ENCODE results near the gene INAFM2. TPM values are rescaled to one million over a fixed set of nuclear protein-coding genes. Genes with fewer than 3 reads are reported as not detected.

The INAFM2 gene
- total RNA-seq, 1 donor from 2014 or later = 80.6 TPM

- Mint-ChIP-seq H3K27me3 (ENCODE audit: low read depth) (peaks cover 2% of the 10 kb centered on the region), H3K36me3 (ENCODE audit: low read depth) (no peaks in the 10 kb centered on the region), H3K4me3 (ENCODE audit: unreplicated experiment) (no peak overlapping the region), H3K4me1 (ENCODE audit: low read depth) (no peaks in the 10 kb centered on the region), H3K27ac (ENCODE audit: unreplicated experiment) (no peak overlapping the region), H3K9me3 (ENCODE audit: low read depth) (peaks cover 15% of the 10 kb centered on the region)
- DNase-seq (ENCODE audit: low spot score) = peak; percentile 75
- TF ChIP-seq, protein P1, sequence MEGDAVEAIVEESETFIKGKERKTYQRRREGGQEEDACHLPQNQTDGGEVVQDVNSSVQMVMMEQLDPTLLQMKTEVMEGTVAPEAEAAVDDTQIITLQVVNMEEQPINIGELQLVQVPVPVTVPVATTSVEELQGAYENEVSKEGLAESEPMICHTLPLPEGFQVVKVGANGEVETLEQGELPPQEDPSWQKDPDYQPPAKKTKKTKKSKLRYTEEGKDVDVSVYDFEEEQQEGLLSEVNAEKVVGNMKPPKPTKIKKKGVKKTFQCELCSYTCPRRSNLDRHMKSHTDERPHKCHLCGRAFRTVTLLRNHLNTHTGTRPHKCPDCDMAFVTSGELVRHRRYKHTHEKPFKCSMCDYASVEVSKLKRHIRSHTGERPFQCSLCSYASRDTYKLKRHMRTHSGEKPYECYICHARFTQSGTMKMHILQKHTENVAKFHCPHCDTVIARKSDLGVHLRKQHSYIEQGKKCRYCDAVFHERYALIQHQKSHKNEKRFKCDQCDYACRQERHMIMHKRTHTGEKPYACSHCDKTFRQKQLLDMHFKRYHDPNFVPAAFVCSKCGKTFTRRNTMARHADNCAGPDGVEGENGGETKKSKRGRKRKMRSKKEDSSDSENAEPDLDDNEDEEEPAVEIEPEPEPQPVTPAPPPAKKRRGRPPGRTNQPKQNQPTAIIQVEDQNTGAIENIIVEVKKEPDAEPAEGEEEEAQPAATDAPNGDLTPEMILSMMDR (IDR thresholded peaks at IDR 0.05) = no peak
These were observed 25.1 kb upstream of the INAFM2 start for GRCh38 chr15:40298216-40298935.

DNA sequence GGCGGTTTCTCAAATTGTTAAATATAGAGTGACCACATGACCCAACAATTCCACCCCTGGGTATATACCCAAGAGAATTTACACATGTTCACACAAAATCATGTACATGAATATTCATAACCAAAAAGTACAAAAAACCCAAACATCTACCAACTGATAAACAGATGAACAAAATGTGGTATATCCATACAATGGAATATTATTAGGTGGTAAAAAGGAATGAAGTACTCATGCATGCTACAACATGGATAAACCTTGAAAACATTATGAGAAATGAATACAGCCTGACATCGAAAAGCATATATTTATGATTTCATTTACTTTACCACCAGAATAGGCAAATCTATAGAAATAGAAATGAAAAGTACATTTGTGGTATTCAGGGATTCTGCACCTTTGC is 23.1 kb upstream of the INAFM2 start:
- no peak overlapping the region for H3K4me3 Mint-ChIP-seq (ENCODE audit: unreplicated experiment)
- TF ChIP-seq, protein P1 (IDR thresholded peaks at IDR 0.05) = no peak
- no peaks in the 10 kb centered on the region for H3K36me3 Mint-ChIP-seq (ENCODE audit: low read depth)
- DNase-seq (ENCODE audit: low spot score) = no peak
- no peak overlapping the region for H3K27ac Mint-ChIP-seq (ENCODE audit: unreplicated experiment)
- no peaks in the 10 kb centered on the region for H3K4me1 Mint-ChIP-seq (ENCODE audit: low read depth)
- H3K9me3 Mint-ChIP-seq (ENCODE audit: low read depth) = peaks cover 15% of the 10 kb centered on the region
- H3K27me3 Mint-ChIP-seq (ENCODE audit: low read depth) = peaks cover 9% of the 10 kb centered on the region

GRCh38 chr15:40300771-40301170 is 22.7 kb upstream of the INAFM2 start:
- no peak overlapping the region for H3K27ac Mint-ChIP-seq (ENCODE audit: unreplicated experiment)
- H3K27me3 Mint-ChIP-seq (ENCODE audit: low read depth) = peaks cover 9% of the 10 kb centered on the region
- H3K9me3 Mint-ChIP-seq (ENCODE audit: low read depth) = peaks cover 15% of the 10 kb centered on the region
- H3K4me3 Mint-ChIP-seq (ENCODE audit: unreplicated experiment) = no peak overlapping the region
- H3K36me3 Mint-ChIP-seq (ENCODE audit: low read depth) = no peaks in the 10 kb centered on the region
- TF ChIP-seq, protein P1 (IDR thresholded peaks at IDR 0.05) = no peak
- DNase-seq (ENCODE audit: low spot score) = peak; percentile 15
- H3K4me1 Mint-ChIP-seq (ENCODE audit: low read depth) = no peaks in the 10 kb centered on the region

DNA sequence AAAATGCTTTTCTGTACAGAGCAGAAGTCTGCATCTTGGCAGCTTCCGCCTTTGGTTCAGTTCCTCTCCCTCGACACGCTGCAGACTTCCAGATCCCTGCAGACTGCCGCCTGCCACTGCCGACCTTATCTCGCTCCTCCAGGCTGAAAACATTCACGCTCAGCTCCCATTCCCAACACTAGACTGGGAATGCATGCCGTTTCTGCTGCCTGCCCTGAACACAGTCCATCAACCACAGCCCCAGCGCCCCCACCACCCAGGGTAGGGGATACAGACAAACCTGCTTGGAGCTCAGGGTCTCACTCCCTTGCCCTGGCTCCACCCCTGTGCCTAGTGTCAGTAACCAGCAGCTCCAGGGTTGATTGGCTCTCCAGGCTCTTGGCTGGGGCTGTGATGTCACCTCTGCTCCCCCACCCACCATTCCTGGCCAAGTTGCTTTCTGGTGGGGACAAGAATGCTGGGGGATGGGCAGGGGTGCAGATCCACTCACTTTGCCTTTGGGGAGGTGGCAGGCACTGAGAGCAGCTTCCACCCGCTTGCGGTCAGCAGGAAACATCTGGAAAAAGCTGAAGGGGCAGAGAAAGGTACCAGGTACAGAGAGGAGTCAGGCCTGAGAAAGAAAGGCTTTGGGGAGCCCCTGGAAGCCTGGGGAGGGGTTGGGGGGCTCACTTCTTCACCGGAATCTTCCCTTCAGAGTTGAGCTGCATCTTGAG is 21.9 kb upstream of the INAFM2 start:
- H3K4me3 Mint-ChIP-seq (ENCODE audit: unreplicated experiment) = no peak overlapping the region
- peaks cover 9% of the 10 kb centered on the region for H3K27me3 Mint-ChIP-seq (ENCODE audit: low read depth)
- TF ChIP-seq, protein P1 (IDR thresholded peaks at IDR 0.05) = no peak
- peaks cover 15% of the 10 kb centered on the region for H3K9me3 Mint-ChIP-seq (ENCODE audit: low read depth)
- H3K36me3 Mint-ChIP-seq (ENCODE audit: low read depth) = no peaks in the 10 kb centered on the region
- H3K27ac Mint-ChIP-seq (ENCODE audit: unreplicated experiment) = no peak overlapping the region
- H3K4me1 Mint-ChIP-seq (ENCODE audit: low read depth) = no peaks in the 10 kb centered on the region
- peak; percentile 77 for DNase-seq (ENCODE audit: low spot score)

DNA sequence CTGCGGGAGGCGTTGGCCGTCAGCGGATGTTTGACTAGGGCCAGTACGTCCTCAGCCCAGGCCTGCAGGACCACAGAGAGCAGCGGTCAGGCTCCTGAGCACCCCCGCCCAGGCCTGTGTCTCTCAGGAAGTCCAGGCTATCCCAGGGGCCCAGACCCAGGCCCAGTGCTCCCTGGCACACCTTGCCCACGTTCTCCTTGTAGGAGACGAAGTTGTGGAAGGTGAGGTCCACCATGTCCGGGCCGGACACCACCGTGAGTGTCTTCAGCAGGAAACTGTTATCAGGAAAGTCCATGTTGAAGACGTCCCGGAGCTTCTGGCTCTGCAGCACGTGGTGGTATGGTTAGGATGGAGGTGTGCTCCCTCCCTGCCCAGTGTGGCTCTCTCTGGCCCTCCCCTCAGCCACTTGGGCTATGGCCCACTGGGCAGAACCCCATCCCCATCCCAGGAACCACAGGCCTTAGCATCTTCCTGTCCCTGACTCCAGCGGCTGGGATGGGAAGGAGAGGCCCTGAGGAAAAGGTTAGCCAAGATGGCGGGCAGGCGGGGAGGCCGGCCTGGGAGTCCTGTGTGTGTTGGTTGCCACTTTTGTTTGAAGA is 21.1 kb upstream of the INAFM2 start:
- Mint-ChIP-seq H3K36me3 (ENCODE audit: low read depth) (no peaks in the 10 kb centered on the region), H3K27me3 (ENCODE audit: low read depth) (peaks cover 9% of the 10 kb centered on the region)
- TF ChIP-seq, protein P1 (IDR thresholded peaks at IDR 0.05) = no peak

More for the DNA sequence above, 21.1 kb upstream of the INAFM2 start:
- Mint-ChIP-seq H3K4me3 (ENCODE audit: unreplicated experiment) (no peak overlapping the region), H3K27ac (ENCODE audit: unreplicated experiment) (no peak overlapping the region), H3K9me3 (ENCODE audit: low read depth) (peaks cover 15% of the 10 kb centered on the region), H3K4me1 (ENCODE audit: low read depth) (no peaks in the 10 kb centered on the region)
- DNase-seq (ENCODE audit: low spot score) = peak; percentile 74
